Placental epithelial cell (primary cell): Measurements from ENCODE around the gene BARX1. TPM values are rescaled to one million over a fixed set of nuclear protein-coding genes. Genes with fewer than 3 reads are reported as not detected.

Source experiments
- total RNA-seq: library from RNA; depleted of rRNA; stranded (reverse); fragments of >200 nt; gene quantifications from 2 replicates; pipeline ENCODE4 v1.2.3, GENCODE V29; 2012

The BARX1 gene, protein sequence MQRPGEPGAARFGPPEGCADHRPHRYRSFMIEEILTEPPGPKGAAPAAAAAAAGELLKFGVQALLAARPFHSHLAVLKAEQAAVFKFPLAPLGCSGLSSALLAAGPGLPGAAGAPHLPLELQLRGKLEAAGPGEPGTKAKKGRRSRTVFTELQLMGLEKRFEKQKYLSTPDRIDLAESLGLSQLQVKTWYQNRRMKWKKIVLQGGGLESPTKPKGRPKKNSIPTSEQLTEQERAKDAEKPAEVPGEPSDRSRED
- 0.39 TPM in 1 of 2 replicates, not detected in the other for total RNA-seq

DNA sequence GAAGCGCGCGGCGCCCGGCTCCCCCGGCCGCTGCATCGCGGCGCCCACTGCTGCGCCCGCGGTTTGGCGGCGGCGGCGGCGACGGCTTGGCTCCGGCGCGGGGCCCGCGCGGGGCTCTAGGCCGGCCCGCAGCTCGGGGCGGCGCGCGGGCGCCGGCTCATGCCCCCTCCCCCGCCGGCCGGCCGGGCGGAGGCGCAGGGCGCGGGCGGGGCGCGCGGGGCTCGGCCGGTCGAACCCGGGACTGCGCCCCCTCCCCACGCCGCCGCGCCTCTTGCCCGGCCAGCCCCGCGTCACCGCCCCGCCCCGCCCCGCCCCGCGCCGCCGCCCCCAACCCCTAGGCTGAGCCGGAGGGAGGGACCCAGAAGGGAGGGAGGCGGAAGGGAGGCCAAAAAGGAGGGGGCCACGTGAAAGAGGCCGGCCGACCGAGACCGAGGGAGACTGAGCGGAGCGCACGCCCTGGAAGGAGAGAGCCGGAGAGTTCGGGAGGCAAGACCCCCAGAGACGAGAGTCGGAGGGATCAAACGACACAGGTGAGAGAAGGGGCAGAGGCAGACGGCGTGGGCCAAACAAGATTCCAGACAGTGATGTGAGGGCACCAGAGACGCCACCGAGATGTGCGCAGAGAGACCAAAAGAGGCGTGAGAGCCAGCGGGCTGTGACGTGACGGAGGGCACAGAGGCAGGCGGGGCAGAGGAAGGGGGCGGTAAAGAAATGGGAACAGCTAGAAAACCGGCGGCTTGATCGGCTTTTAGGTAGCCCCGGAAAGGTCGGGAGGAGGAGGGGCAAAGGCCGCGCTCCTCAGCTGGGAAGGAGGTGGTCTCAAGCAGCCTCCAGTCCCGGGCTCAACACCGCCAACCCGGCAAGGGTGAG, at the start of gene BARX1:
BARX1 (minus strand) TSS at position 245 of the 870 bp plus-strand sequence; CDS start at position 36, 209 bp downstream.

Other genes starting within 250 kb of the BARX1 start
- 4.4 and 9.0 TPM in 2 replicates for gene PTPDC1, start 129.1 kb upstream of the BARX1 start, total RNA-seq